DND-41 (cell line): ENCODE results near the gene CCDC154.

Experiments used
- ATAC-seq: fragments of 200-7000 bp; cut with Tn5 transposase; 3 replicates; pipeline ENCODE4 v1.9.1; 2021; ENCODE audit warnings: low read depth; ENCODE audit not compliant: insufficient read depth
- DNase-seq: peaks from one replicate; pipeline ENCODE4 v3.0.0-alpha.2; 2020
- H2AFZ ChIP-seq: 2 replicates; pipeline ENCODE4 v1.6.0; 2012; ENCODE audit warnings: low read depth, low read length
- H3K27ac ChIP-seq: 2 replicates; pipeline ENCODE4 v1.5.1; 2012; ENCODE audit warnings: low read length, inconsistent platforms
- H3K27me3 ChIP-seq: fragments of 200-600 bp; sonication (generic); 2 replicates; pipeline ENCODE4 v1.6.0; 2012; ENCODE audit warnings: low read length, mild to moderate bottlenecking, inconsistent platforms; ENCODE audit not compliant: insufficient read depth, poor library complexity
- H3K36me3 ChIP-seq: 2 replicates; pipeline ENCODE4 v1.5.1; 2012; ENCODE audit warnings: low read length, inconsistent platforms; ENCODE audit not compliant: insufficient read depth
- H3K4me1 ChIP-seq: 2 replicates; pipeline ENCODE4 v1.5.1; 2012; ENCODE audit warnings: mild to moderate bottlenecking, low read length; ENCODE audit not compliant: insufficient read depth
- H3K4me2 ChIP-seq: 2 replicates; pipeline ENCODE4 v1.6.0; 2012; ENCODE audit warnings: mild to moderate bottlenecking, moderate library complexity, low read length, inconsistent platforms; ENCODE audit not compliant: insufficient read depth
- H3K4me3 ChIP-seq, 2 experiments: fragments of 200-600 bp in 1 of 2; shearing (Covaris generic) in 1 of 2; 2 replicates each; pipeline ENCODE4 v1.5.1; 2012 to 2016; ENCODE audit warnings: inconsistent platforms in 2 of 2, low read length in 2 of 2, mild to moderate bottlenecking in 2 of 2, low read depth in 1 of 2, moderate library complexity in 1 of 2
- H3K79me2 ChIP-seq: 2 replicates; pipeline ENCODE4 v1.6.0; 2012; ENCODE audit warnings: low read length, inconsistent platforms; ENCODE audit not compliant: insufficient read depth
- H3K9ac ChIP-seq: 2 replicates; pipeline ENCODE4 v1.6.0; 2012; ENCODE audit warnings: low read depth, mild to moderate bottlenecking, inconsistent platforms, low read length, moderate library complexity
- H3K9me3 ChIP-seq: 2 replicates; pipeline ENCODE4 v1.5.1; 2012; ENCODE audit warnings: low read length, moderate library complexity, mild to moderate bottlenecking, inconsistent platforms; ENCODE audit not compliant: insufficient read depth, severe bottlenecking
- H4K20me1 ChIP-seq: 2 replicates; pipeline ENCODE4 v1.6.0; 2012; ENCODE audit warnings: low read length; ENCODE audit not compliant: insufficient read depth
- CTCF ChIP-seq: IDR thresholded peaks from 2 replicates; pipeline ENCODE4 v1.5.1; 2012; ENCODE audit warnings: borderline replicate concordance, low read length, moderate library complexity, mild to moderate bottlenecking; ENCODE audit not compliant: poor library complexity, severe bottlenecking; ENCODE audit errors: extremely low read depth
- EZH2 ChIP-seq: IDR thresholded peaks from 3 replicates; pipeline ENCODE4 v1.6.1; 2012; ENCODE audit warnings: borderline replicate concordance, low read depth, mild to moderate bottlenecking, moderate library complexity, low read length, inconsistent platforms; ENCODE audit not compliant: severe bottlenecking

CCDC154 gene

GRCh38 chr16:1392826-1393225 lies 51.5 kb downstream of the CCDC154 start:
- DNase-seq (no peak), ATAC-seq (no peak)
- H3K4me3 ChIP-seq, result no peak overlapping the region
- H3K4me2 ChIP-seq, result no peak overlapping the region
- no peak overlapping the region for H3K9ac ChIP-seq
- H4K20me1 ChIP-seq, result peaks cover 7% of the 10 kb centered on the region
- H3K36me3 ChIP-seq, result peaks cover 55% of the 10 kb centered on the region
- no peaks in the 10 kb centered on the region for H3K79me2 ChIP-seq
- TF ChIP-seq CTCF, result no peak
- TF ChIP-seq EZH2, result no peak
- no peaks in the 10 kb centered on the region for H3K9me3 ChIP-seq
- no peak overlapping the region for H3K27ac ChIP-seq
- H3K27me3 ChIP-seq, result no peaks in the 10 kb centered on the region
- H3K4me1 ChIP-seq, result 0 out of 2 replicates have a peak, but pooled peaks cover 5% of the 10 kb centered on the region
- no peak overlapping the region for H2AFZ ChIP-seq

DNA sequence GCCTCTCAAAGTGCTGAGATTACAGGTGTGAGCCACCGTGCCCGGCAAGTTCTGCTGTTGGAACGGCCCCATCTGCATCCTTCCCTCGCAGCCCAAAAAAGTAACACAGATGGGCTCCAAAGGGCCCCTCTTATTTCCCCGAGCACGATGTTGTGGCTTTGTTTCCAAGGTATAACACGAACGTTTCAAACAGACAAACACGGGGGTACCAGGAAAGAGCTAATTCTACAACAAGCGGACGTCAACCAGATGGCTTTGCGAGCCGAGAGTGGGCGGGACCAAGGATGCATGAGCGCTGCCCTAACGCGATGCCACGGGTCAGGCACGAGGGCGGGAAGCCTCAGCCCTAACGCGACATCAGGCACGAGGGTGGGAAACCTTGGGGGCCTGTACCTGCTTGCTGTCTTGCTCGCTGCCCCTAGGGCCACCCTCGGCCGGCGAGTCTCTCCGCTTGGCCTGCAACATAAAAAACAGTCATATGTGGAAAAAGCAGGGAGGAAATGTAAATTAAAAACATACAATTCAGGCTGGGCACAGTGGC lies 54.0 kb downstream of the CCDC154 start:
- peaks cover 20% of the 10 kb centered on the region for H4K20me1 ChIP-seq
- no peak overlapping the region for H3K9ac ChIP-seq
- no peak overlapping the region for H3K4me2 ChIP-seq
- no peak for TF ChIP-seq EZH2
- H3K27me3 ChIP-seq, result no peaks in the 10 kb centered on the region
- no peak overlapping the region for H3K4me3 ChIP-seq
- peaks cover 58% of the 10 kb centered on the region for H3K36me3 ChIP-seq
- peak; percentile 81 for DNase-seq
- no peak overlapping the region for H3K27ac ChIP-seq
- 0 out of 2 replicates have a peak, but pooled peaks cover 5% of the 10 kb centered on the region for H3K4me1 ChIP-seq
- H3K79me2 ChIP-seq, result no peaks in the 10 kb centered on the region
- ATAC-seq, result peak; percentile 86
- no peaks in the 10 kb centered on the region for H3K9me3 ChIP-seq
- H2AFZ ChIP-seq, result no peak overlapping the region

- Histone ChIP-seq H2AFZ (no peak overlapping the region), H4K20me1 (peaks cover 20% of the 10 kb centered on the region), H3K9me3 (no peaks in the 10 kb centered on the region), H3K4me2 (no peak overlapping the region), H3K79me2 (no peaks in the 10 kb centered on the region), H3K36me3 (peaks cover 63% of the 10 kb centered on the region), H3K27ac (no peak overlapping the region; the same call in 1 of the 2 replicates), H3K4me3 (no peak overlapping the region), H3K9ac (no peak overlapping the region), H3K27me3 (no peaks in the 10 kb centered on the region), H3K4me1 (0 out of 2 replicates have a peak, but pooled peaks cover 5% of the 10 kb centered on the region)
- ATAC-seq (0 out of 3 replicates have a peak, but pooled peaks have one; percentile 13), DNase-seq (no peak)
- TF ChIP-seq EZH2, result no peak
- no peak for TF ChIP-seq CTCF
These were observed 54.6 kb downstream of the CCDC154 start for GRCh38 chr16:1389762-1390161.

GRCh38 chr16:1387331-1387730 lies 57.0 kb downstream of the CCDC154 start:
- Histone ChIP-seq H2AFZ (no peak overlapping the region), H3K27me3 (no peaks in the 10 kb centered on the region), H4K20me1 (peaks cover 20% of the 10 kb centered on the region), H3K9me3 (no peaks in the 10 kb centered on the region), H3K4me1 (0 out of 2 replicates have a peak, but pooled peaks cover 5% of the 10 kb centered on the region), H3K4me3 (no peak overlapping the region), H3K4me2 (no peak overlapping the region), H3K79me2 (no peaks in the 10 kb centered on the region), H3K27ac (no peak overlapping the region), H3K36me3 (peaks cover 48% of the 10 kb centered on the region), H3K9ac (no peak overlapping the region)
- DNase-seq, result no peak
- ATAC-seq, result no peak
- TF ChIP-seq CTCF (no peak), EZH2 (no peak)
